ENCODE measurements around the gene LRMDA.

LRMDA gene

GRCh38 chr10:75685187-75685586, 253.8 kb downstream of the LRMDA start:
- Histone ChIP-seq H2AFZ (ENCODE audit: low read depth, low read length) (no peak overlapping the region), H2BK12ac (ENCODE audit: low read length in 2 of 2) (no peak overlapping the region), H2BK15ac (ENCODE audit: low read depth, poor library complexity, severe bottlenecking) (no peak overlapping the region), H3K36me3 (ENCODE audit: control insufficient read depth in 1 of 2, insufficient read depth in 2 of 2, low read depth in 1 of 2, low read length in 2 of 2) (no peaks in the 10 kb centered on the region), H3K9ac (ENCODE audit: low read length) (no peak overlapping the region), H3K14ac (ENCODE audit: low read length in 2 of 2) (no peak overlapping the region), H3K9me3 (ENCODE audit: control insufficient read depth, low read length) (peaks cover 34% of the 10 kb centered on the region), H4K91ac (ENCODE audit: low read length) (no peak overlapping the region), H3K23ac (ENCODE audit: low read length in 2 of 2) (no peak overlapping the region), H3K4me1 (ENCODE audit: control insufficient read depth, insufficient read depth, low read depth, low read length) (no peaks in the 10 kb centered on the region), H2AK5ac (ENCODE audit: low read length, severe bottlenecking) (no peak overlapping the region), H3K4me2 (ENCODE audit: low read length, poor library complexity, severe bottlenecking) (no peak overlapping the region), H3K4ac (ENCODE audit: low read depth in 1 of 2, low read length in 2 of 2) (no peak overlapping the region), H3K27me3 (ENCODE audit: control insufficient read depth in 1 of 2, insufficient read depth in 1 of 2, low read length in 2 of 2) (no peaks in the 10 kb centered on the region), H3K79me1 (replicated peaks; ENCODE audit: low read length, poor library complexity, severe bottlenecking) (no peaks in the 10 kb centered on the region), H2BK5ac (ENCODE audit: low read depth, low read length, poor library complexity, severe bottlenecking) (no peak overlapping the region), H3K4me3 (ENCODE audit: insufficient read depth in 1 of 2, low read depth in 1 of 2, low read length in 2 of 2) (no peak overlapping the region), H4K8ac (ENCODE audit: low read length) (no peak overlapping the region), H3K27ac (ENCODE audit: low read length, poor library complexity, severe bottlenecking) (no peak overlapping the region), H2BK120ac (ENCODE audit: low read depth, low read length) (no peak overlapping the region), H3K18ac (ENCODE audit: low read depth in 1 of 2, low read length in 2 of 2) (no peak overlapping the region)
- DNase-seq, result no peak
- WGBS, result 56% methylated on average over 1 of the region's 1 CpG

GRCh38 chr10:75688506-75689300, 257.3 kb downstream of the LRMDA start:
- Histone ChIP-seq H3K4me1 (ENCODE audit: control insufficient read depth, insufficient read depth, low read depth, low read length) (no peaks in the 10 kb centered on the region), H3K27me3 (ENCODE audit: control insufficient read depth in 1 of 2, insufficient read depth in 1 of 2, low read length in 2 of 2) (no peaks in the 10 kb centered on the region), H2BK5ac (ENCODE audit: low read depth, low read length, poor library complexity, severe bottlenecking) (no peak overlapping the region), H3K27ac (ENCODE audit: low read length, poor library complexity, severe bottlenecking) (no peak overlapping the region), H3K36me3 (ENCODE audit: control insufficient read depth in 1 of 2, insufficient read depth in 2 of 2, low read depth in 1 of 2, low read length in 2 of 2) (no peaks in the 10 kb centered on the region), H3K18ac (ENCODE audit: low read depth in 1 of 2, low read length in 2 of 2) (no peak overlapping the region), H3K23ac (ENCODE audit: low read length in 2 of 2) (no peak overlapping the region), H3K9ac (ENCODE audit: low read length) (no peak overlapping the region), H3K4me2 (ENCODE audit: low read length, poor library complexity, severe bottlenecking) (no peak overlapping the region), H2BK12ac (ENCODE audit: low read length in 2 of 2) (no peak overlapping the region), H4K8ac (ENCODE audit: low read length) (no peak overlapping the region), H2BK15ac (ENCODE audit: low read depth, poor library complexity, severe bottlenecking) (no peak overlapping the region), H3K14ac (ENCODE audit: low read length in 2 of 2) (no peak overlapping the region), H2AFZ (ENCODE audit: low read depth, low read length) (no peak overlapping the region), H2BK120ac (ENCODE audit: low read depth, low read length) (no peak overlapping the region), H4K91ac (ENCODE audit: low read length) (no peak overlapping the region), H3K9me3 (ENCODE audit: control insufficient read depth, low read length) (peaks cover 34% of the 10 kb centered on the region), H3K79me1 (replicated peaks; ENCODE audit: low read length, poor library complexity, severe bottlenecking) (no peaks in the 10 kb centered on the region), H3K4ac (ENCODE audit: low read depth in 1 of 2, low read length in 2 of 2) (no peak overlapping the region), H3K4me3 (ENCODE audit: insufficient read depth in 1 of 2, low read depth in 1 of 2, low read length in 2 of 2) (no peak overlapping the region), H2AK5ac (ENCODE audit: low read length, severe bottlenecking) (no peak overlapping the region)
- WGBS, result 86% methylated on average over 4 of the region's 5 CpGs
- DNase-seq, result no peak

- no peak overlapping the region for H3K9ac ChIP-seq (ENCODE audit: low read length)
- H2BK5ac ChIP-seq (ENCODE audit: low read depth, low read length, poor library complexity, severe bottlenecking), result no peak overlapping the region
- peaks cover 22% of the 10 kb centered on the region for H3K9me3 ChIP-seq (ENCODE audit: control insufficient read depth, low read length)
- H4K91ac ChIP-seq (ENCODE audit: low read length), result no peak overlapping the region
- no peak overlapping the region for H2BK12ac ChIP-seq (ENCODE audit: low read length in 2 of 2)
- H3K18ac ChIP-seq (ENCODE audit: low read depth in 1 of 2, low read length in 2 of 2), result no peak overlapping the region
- 94% methylated on average over 6 of the region's 6 CpGs for WGBS
- H3K27ac ChIP-seq (ENCODE audit: low read length, poor library complexity, severe bottlenecking), result no peak overlapping the region
- H2AFZ ChIP-seq (ENCODE audit: low read depth, low read length), result no peak overlapping the region
- no peak overlapping the region for H2BK120ac ChIP-seq (ENCODE audit: low read depth, low read length)
- no peak overlapping the region for H4K8ac ChIP-seq (ENCODE audit: low read length)
- no peak overlapping the region for H3K23ac ChIP-seq (ENCODE audit: low read length in 2 of 2)
- no peaks in the 10 kb centered on the region for H3K4me1 ChIP-seq (ENCODE audit: control insufficient read depth, insufficient read depth, low read depth, low read length)
- peaks cover 0 to 3% of the 10 kb centered on the region in 2 experiments for H3K27me3 ChIP-seq (ENCODE audit: control insufficient read depth in 1 of 2, insufficient read depth in 1 of 2, low read length in 2 of 2)
- no peak overlapping the region for H3K4ac ChIP-seq (ENCODE audit: low read depth in 1 of 2, low read length in 2 of 2)
- no peak overlapping the region for H3K14ac ChIP-seq (ENCODE audit: low read length in 2 of 2)
- H3K36me3 ChIP-seq (ENCODE audit: control insufficient read depth in 1 of 2, insufficient read depth in 2 of 2, low read depth in 1 of 2, low read length in 2 of 2), result no peaks in the 10 kb centered on the region
- no peak overlapping the region for H2AK5ac ChIP-seq (ENCODE audit: low read length, severe bottlenecking)
- no peak overlapping the region for H3K4me2 ChIP-seq (ENCODE audit: low read length, poor library complexity, severe bottlenecking)
- no peaks in the 10 kb centered on the region for H3K79me1 ChIP-seq (replicated peaks; ENCODE audit: low read length, poor library complexity, severe bottlenecking)
- H2BK15ac ChIP-seq (ENCODE audit: low read depth, poor library complexity, severe bottlenecking), result no peak overlapping the region
- no peak for DNase-seq
- no peak overlapping the region for H3K4me3 ChIP-seq (ENCODE audit: insufficient read depth in 1 of 2, low read depth in 1 of 2, low read length in 2 of 2)
These were observed 262.1 kb downstream of the LRMDA start for GRCh38 chr10:75693489-75693888.

GRCh38 chr10:75694269-75694668, 262.8 kb downstream of the LRMDA start:
- H3K4me3 ChIP-seq (ENCODE audit: insufficient read depth in 1 of 2, low read depth in 1 of 2, low read length in 2 of 2), result no peak overlapping the region
- no peak overlapping the region for H3K4ac ChIP-seq (ENCODE audit: low read depth in 1 of 2, low read length in 2 of 2)
- no peaks in the 10 kb centered on the region for H3K4me1 ChIP-seq (ENCODE audit: control insufficient read depth, insufficient read depth, low read depth, low read length)
- WGBS, result 86% methylated on average over 2 of the region's 3 CpGs
- H2BK12ac ChIP-seq (ENCODE audit: low read length in 2 of 2), result no peak overlapping the region
- no peak overlapping the region for H3K18ac ChIP-seq (ENCODE audit: low read depth in 1 of 2, low read length in 2 of 2)
- H3K9me3 ChIP-seq (ENCODE audit: control insufficient read depth, low read length), result peaks cover 20% of the 10 kb centered on the region
- no peak for DNase-seq
- no peak overlapping the region for H4K8ac ChIP-seq (ENCODE audit: low read length)
- H3K27ac ChIP-seq (ENCODE audit: low read length, poor library complexity, severe bottlenecking), result no peak overlapping the region
- no peak overlapping the region for H3K14ac ChIP-seq (ENCODE audit: low read length in 2 of 2)
- H3K23ac ChIP-seq (ENCODE audit: low read length in 2 of 2), result no peak overlapping the region
- no peak overlapping the region for H2BK5ac ChIP-seq (ENCODE audit: low read depth, low read length, poor library complexity, severe bottlenecking)
- no peaks in the 10 kb centered on the region for H3K79me1 ChIP-seq (replicated peaks; ENCODE audit: low read length, poor library complexity, severe bottlenecking)
- no peak overlapping the region for H3K4me2 ChIP-seq (ENCODE audit: low read length, poor library complexity, severe bottlenecking)
- no peaks in the 10 kb centered on the region for H3K36me3 ChIP-seq (ENCODE audit: control insufficient read depth in 1 of 2, insufficient read depth in 2 of 2, low read depth in 1 of 2, low read length in 2 of 2)
- no peak overlapping the region for H2BK120ac ChIP-seq (ENCODE audit: low read depth, low read length)
- no peak overlapping the region for H2AFZ ChIP-seq (ENCODE audit: low read depth, low read length)
- peaks cover 0 to 3% of the 10 kb centered on the region in 2 experiments for H3K27me3 ChIP-seq (ENCODE audit: control insufficient read depth in 1 of 2, insufficient read depth in 1 of 2, low read length in 2 of 2)
- no peak overlapping the region for H2AK5ac ChIP-seq (ENCODE audit: low read length, severe bottlenecking)
- H3K9ac ChIP-seq (ENCODE audit: low read length), result no peak overlapping the region
- no peak overlapping the region for H2BK15ac ChIP-seq (ENCODE audit: low read depth, poor library complexity, severe bottlenecking)
- H4K91ac ChIP-seq (ENCODE audit: low read length), result no peak overlapping the region

Data from mesenchymal stem cell (in vitro differentiated cells and primary cell).